GM10248 (cell line): ENCODE data around the gene LCN10.
A peak's percentile ranks its signal among the peaks of the same experiment; 100 is the strongest.

Experiments
- CTCF ChIA-PET: fragments of 300-600 bp; sonication (Branson Sonifier 250); formaldehyde crosslinking; extraction: SDS; loops from one replicate; lab custom pipeline; 2021; ENCODE audit warnings: antibody characterized with exemption; lab: Yijun Ruan, JAX
- POLR2A ChIA-PET: fragments of 350-650 bp; sonication (Branson Sonifier 250); formaldehyde crosslinking; extraction: SDS; loops from one replicate; lab custom pipeline; 2020; ENCODE audit warnings: antibody characterized with exemption; lab: Yijun Ruan, JAX
- DNase-seq: peaks from one replicate; pipeline ENCODE4 v3.0.0; 2012; ENCODE audit errors: extremely low spot score
- TF ChIP-seq, protein P1 (sequence below): IDR thresholded peaks from 2 replicates; pipeline ENCODE4 v1.5.1; 2012; ENCODE audit warnings: mild to moderate bottlenecking, low read depth; ENCODE audit errors: extremely low read depth, missing control alignments, control extremely low read depth

LCN10 gene

GRCh38 chr9:136744773-136745172 lies 2.0 kb upstream of the LCN10 start:
- TF ChIP-seq, protein P1, sequence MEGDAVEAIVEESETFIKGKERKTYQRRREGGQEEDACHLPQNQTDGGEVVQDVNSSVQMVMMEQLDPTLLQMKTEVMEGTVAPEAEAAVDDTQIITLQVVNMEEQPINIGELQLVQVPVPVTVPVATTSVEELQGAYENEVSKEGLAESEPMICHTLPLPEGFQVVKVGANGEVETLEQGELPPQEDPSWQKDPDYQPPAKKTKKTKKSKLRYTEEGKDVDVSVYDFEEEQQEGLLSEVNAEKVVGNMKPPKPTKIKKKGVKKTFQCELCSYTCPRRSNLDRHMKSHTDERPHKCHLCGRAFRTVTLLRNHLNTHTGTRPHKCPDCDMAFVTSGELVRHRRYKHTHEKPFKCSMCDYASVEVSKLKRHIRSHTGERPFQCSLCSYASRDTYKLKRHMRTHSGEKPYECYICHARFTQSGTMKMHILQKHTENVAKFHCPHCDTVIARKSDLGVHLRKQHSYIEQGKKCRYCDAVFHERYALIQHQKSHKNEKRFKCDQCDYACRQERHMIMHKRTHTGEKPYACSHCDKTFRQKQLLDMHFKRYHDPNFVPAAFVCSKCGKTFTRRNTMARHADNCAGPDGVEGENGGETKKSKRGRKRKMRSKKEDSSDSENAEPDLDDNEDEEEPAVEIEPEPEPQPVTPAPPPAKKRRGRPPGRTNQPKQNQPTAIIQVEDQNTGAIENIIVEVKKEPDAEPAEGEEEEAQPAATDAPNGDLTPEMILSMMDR = no peak
- POLR2A ChIA-PET = interaction anchor here (1.1 kb wide), 1 partner anchor 16 kb away, joined by 7 read pairs; no protein-coding TSS in a partner anchor
- CTCF ChIA-PET = interaction anchor here (0.7 to 1.3 kb wide), 3 partner anchors 15 to 19 kb away, joined by 3 read pairs; partner anchors contain the start of gene LCN15
- DNase-seq = no peak

- ChIA-PET POLR2A (interaction anchor here (0.5 kb wide), 1 partner anchor 127 kb away, joined by 4 read pairs; no protein-coding TSS in a partner anchor), CTCF (interaction anchor here (1.0 to 3.4 kb wide), 3 partner anchors 10 to 325 kb away, joined by 3 to 24 read pairs (median 3); partner anchors contain the start of gene LCN8)
- DNase-seq = no peak
- TF ChIP-seq, protein P1 = no peak
These were observed 985 bp upstream of the LCN10 start for GRCh38 chr9:136743639-136744211.

GRCh38 chr9:136741883-136742571 lies 713 bp downstream of the LCN10 start:
- TF ChIP-seq, protein P1 = no peak
- POLR2A ChIA-PET = interaction anchor here (1.4 to 1.5 kb wide), 2 partner anchors 12 to 14 kb away, joined by 6 to 18 read pairs; no protein-coding TSS in a partner anchor
- CTCF ChIA-PET = interaction anchor here (0.7 to 3.4 kb wide), 10 partner anchors 9 to 495 kb away, joined by 3 to 27 read pairs (median 3); partner anchors contain the start of gene LCN8
- peak; percentile 88 for DNase-seq

GRCh38 chr9:136740971-136741882 lies 1.5 kb downstream of the LCN10 start:
- TF ChIP-seq, protein P1 = no peak
- CTCF ChIA-PET = interaction anchor here (0.7 to 3.4 kb wide), 11 partner anchors 9 to 496 kb away, joined by 3 to 27 read pairs (median 3); partner anchors contain the start of gene LCN8
- POLR2A ChIA-PET = interaction anchor here (1.4 to 1.5 kb wide), 2 partner anchors 12 to 13 kb away, joined by 6 to 18 read pairs; no protein-coding TSS in a partner anchor

GRCh38 chr9:136740491-136740890 lies 2.2 kb downstream of the LCN10 start:
- TF ChIP-seq, protein P1 = no peak
- POLR2A ChIA-PET = no interaction called here
- CTCF ChIA-PET = interaction anchor here (0.7 to 3.4 kb wide), 4 partner anchors 12 to 43 kb away, joined by 3 to 27 read pairs (median 14); partner anchors contain the start of gene LCN8
- no peak for DNase-seq

More at GRCh38 chr9:136740971-136741882, 1.5 kb downstream of the LCN10 start:
- DNase-seq = peak; percentile 64
